Heart right ventricle (tissue), 16 donors: ENCODE results near the gene PPIL6. TPM values are rescaled to one million over a fixed set of nuclear protein-coding genes. Genes with fewer than 3 reads are reported as not detected.

ENCODE experiments used
- ATAC-seq, 8 donors: fragments of 200-7000 bp; cut with Tn5 transposase; one replicate each; pipeline ENCODE4 v1.9.1; 2020; ENCODE audit warnings: mild to moderate bottlenecking in 8 of 8, moderate library complexity in 8 of 8, moderate number of reproducible peaks in 1 of 8
- DNase-seq, 2 donors: peaks; one replicate each; pipeline ENCODE4 v3.0.0-alpha.2; 2020
- H3K27ac ChIP-seq, 10 donors: fragments of 200-600 bp; sonication (generic) in 2 of 10; one replicate each; pipeline versions ENCODE4 v1.5.0 to v1.8.0; 2020 to 2022; ENCODE audit warnings: mild to moderate bottlenecking in 3 of 10
- H3K27me3 ChIP-seq, 7 donors: fragments of 200-600 bp; one replicate each; pipeline ENCODE4 v1.8.0; 2021 to 2022; ENCODE audit warnings: mild to moderate bottlenecking in 2 of 7
- H3K36me3 ChIP-seq, 9 donors: fragments of 200-600 bp; sonication (generic) in 1 of 9; one replicate each; pipeline versions ENCODE4 v1.5.0 to v1.8.0; 2020 to 2022; ENCODE audit warnings: mild to moderate bottlenecking in 2 of 9
- H3K4me1 ChIP-seq, 9 donors: fragments of 200-600 bp; sonication (generic) in 1 of 9; one replicate each; pipeline versions ENCODE4 v1.5.0 to v1.8.0; 2020 to 2022; ENCODE audit warnings: mild to moderate bottlenecking in 4 of 9
- H3K4me3 ChIP-seq, 10 donors: fragments of 200-600 bp; sonication (generic) in 2 of 10; one replicate each; pipeline versions ENCODE4 v1.5.0 to v1.8.0; 2020 to 2022; ENCODE audit warnings: mild to moderate bottlenecking in 7 of 10, moderate library complexity in 2 of 10
- H3K9me3 ChIP-seq, 11 donors: fragments of 200-600 bp in 10 of 11; sonication (generic) in 2 of 11; one replicate each; pipeline versions ENCODE4 v1.5.0 to v1.8.0; 2013 to 2022; ENCODE audit warnings: mild to moderate bottlenecking in 2 of 11, control low read depth in 1 of 11, moderate library complexity in 1 of 11
- CTCF ChIP-seq, 9 donors: fragments of 200-600 bp; sonication (generic) in 2 of 9; IDR thresholded peaks; one replicate each; pipeline versions ENCODE4 v1.5.0 to v1.8.0; 2021 to 2022; ENCODE audit warnings: antibody characterized with exemption in 9 of 9, mild to moderate bottlenecking in 5 of 9, moderate library complexity in 1 of 9
- WGBS, 2 donors: extraction: QIAGEN DNeasy Blood & Tissue Kit; methylation state at CpG; one replicate each; pipeline ENCODE4 v1.1.7; 2013; ENCODE audit warnings: inconsistent platforms in 1 of 2; 5-methylcytosine and 5-hydroxymethylcytosine counted together
- intact Hi-C, 10 donors: fragments of 100-400 bp; cut with DNase I; formaldehyde crosslinking; loops; one replicate each; pipeline versions ENCODE4 v1.11.1 to v1.14.2; 2022
- polyA plus RNA-seq, 2 donors: library from polyadenylated mRNA; stranded (reverse); fragments of 200-250 nt; gene quantifications; one replicate each; pipeline ENCODE4 v1.2.3, GENCODE V29; 2013
- total RNA-seq, 10 donors: library from RNA; stranded (reverse); fragmentation: NEBNext Ultra II Directional in 3 of 10; extraction: Animal tissue kit (Norgen Biotek cat#: 25700) in 3 of 10; gene quantifications; one replicate each; pipeline versions ENCODE4 v1.2.1 to v1.2.4, GENCODE V29; 2021 to 2023
- donor health status: Arrhythmogenic right ventricular cardiomyopathy.
- donor health status: ischemic (EF 13 %, LVEDD 7.1; RV severe dilation, severe dysfunction).
- donor health status: healthy with polysubstance abuse.
- donor health status: DM: no; HTN: yes; CAD: no.
- donor health status: DM: no; HTN: no; CAD: no.
- donor health status: ischemic (EF 25% LVEDD 6.9; RV normal size, moderate dysfunction).
- donor health status: ischemic (EF 25% LVEDD 5.7; RV mildly dilated, moderate dysfunction).
- donor health status: healthy.
- donor health status: DM: yes; HTN: yes; CAD: no.
- donor health status: Ischemic cardiomyopathy.
- donor health status: ischemic (EF 35%, LVEDD 5.7; RV mildly dilated, moderate dysfunction).
- donor health status: nonischemic (EF 11% LVEDD 7.7; RV severe dilation, severe dysfunction).
- donor health status: DM: yes; HTN: yes; CAD: no.
- donor health status: PGD.
- donor health status: ischemic (EF 29% LVEDD 5.4; RV normal size, mild dysfunction).
- donor health status: nonischemic (EF 23%, LVEDD 6.1; RV moderate dilation, normal function).

The PPIL6 gene
- total and polyA plus RNA-seq, 12 donors, result 0.44 to 5.2 (median 2.6) TPM

GRCh38 chr6:109456111-109456583, 15.7 kb upstream of the PPIL6 start:
- ATAC-seq (peak in 6 of 8 donors; percentile 1 to 21 (median 6)), DNase-seq (no peak)
- TF ChIP-seq CTCF (IDR thresholded peaks at IDR 0.05), result peak in 1 of 9 donors; percentile 17
- Histone ChIP-seq H3K9me3 (peaks cover 0 to 2% (median 0%) of the 10 kb centered on the region in 11 donors), H3K4me3 (peak overlapping the region; percentile 57 to 91 (median 82)), H3K27me3 (no peaks in the 10 kb centered on the region), H3K36me3 (peaks cover 0 to 28% (median 0%) of the 10 kb centered on the region in 9 donors), H3K27ac (peak overlapping the region; percentile 48 to 88 (median 76)), H3K4me1 (peaks cover 6 to 57% (median 29%) of the 10 kb centered on the region in 9 donors)
- 8 to 9% methylated on average over 38 of the region's 38 CpGs for WGBS, 2 donors
- intact Hi-C loops, result no loop called here

- peak in 6 of 9 donors; percentile 9 to 58 (median 48) for TF ChIP-seq CTCF (IDR thresholded peaks at IDR 0.05)
- Histone ChIP-seq H3K27ac (peak within 1 kb of the TSS; percentile 48 to 88 (median 76)), H3K4me1 (peaks cover 6 to 55% (median 29%) of the 10 kb centered on the region in 9 donors), H3K9me3 (no peaks in the 10 kb centered on the region), H3K36me3 (peaks cover 0 to 26% (median 0%) of the 10 kb centered on the region in 9 donors), H3K4me3 (peak within 1 kb of the TSS; percentile 57 to 91 (median 82)), H3K27me3 (no peaks in the 10 kb centered on the region)
- intact Hi-C loops, result no loop called here
- 0 to 1% methylated on average over 40 to 70 of the region's 70 CpGs for WGBS, 2 donors
- ATAC-seq (peak; percentile 68 to 83 (median 72)), DNase-seq (peak; percentile 59 to 72)
Observed at GRCh38 chr6:109455437-109456110, 15.1 kb upstream of the PPIL6 start, which contains the start of gene MICAL1. Gene MICAL1 (minus strand): TSS chr6:109455772. CDS start chr6:109454196, 1,576 bp downstream.

- ATAC-seq (peak; percentile 4 to 50 (median 26)), DNase-seq (peak in 1 of 2 donors; percentile 50)
- H3K4me1 ChIP-seq, result peaks cover 6 to 60% (median 29%) of the 10 kb centered on the region in 9 donors
- H3K27ac ChIP-seq, result peak overlapping the region; percentile 7 to 88 (median 76)
- 11 to 14% methylated on average over 48 of the region's 48 CpGs for WGBS, 2 donors
- H3K4me3 ChIP-seq, result peak overlapping the region; percentile 57 to 91 (median 82)
- intact Hi-C loops, result no loop called here
- no peaks in the 10 kb centered on the region for H3K9me3 ChIP-seq
- no peaks in the 10 kb centered on the region for H3K27me3 ChIP-seq
- TF ChIP-seq CTCF (IDR thresholded peaks at IDR 0.05), result no peak
- H3K36me3 ChIP-seq, result peaks cover 0 to 28% (median 0%) of the 10 kb centered on the region in 9 donors
Observed at GRCh38 chr6:109454496-109455436, 14.3 kb upstream of the PPIL6 start.
